Stimulated activated CD4-positive, alpha-beta T cell treated with anti-CD3 and anti-CD28 coated beads, Interleukin-1b, Interleukin-23, amount 100 ng/mL, for 1 hour (primary cell): ENCODE measurements around the gene BFSP1.
A peak's percentile ranks its signal among the peaks of the same experiment; 100 is the strongest.

Source experiments
- DNase-seq, 2 donors: peaks; one replicate each; pipeline ENCODE4 v3.0.0-alpha.2; 2020; ENCODE audit warnings: low read depth in 2 of 2

The BFSP1 gene

GRCh38 chr20:17530716-17531664 lies at the start of gene BFSP1:
BFSP1 (minus strand) TSS chr20:17531379; CDS start chr20:17531329, 50 bp downstream.
- DNase-seq = no peak

- DNase-seq = no peak
Measured at GRCh38 chr20:17580895-17581294, 49.7 kb upstream of the BFSP1 start.

GRCh38 chr20:17579369-17580039 lies 48.3 kb upstream of the BFSP1 start:
- DNase-seq = no peak

GRCh38 chr20:17576215-17576614 lies 45.0 kb upstream of the BFSP1 start:
- DNase-seq = no peak

GRCh38 chr20:17573463-17573862 lies 42.3 kb upstream of the BFSP1 start:
- DNase-seq = no peak

- no peak for DNase-seq
Measured at GRCh38 chr20:17572034-17572638, 41.0 kb upstream of the BFSP1 start.

GRCh38 chr20:17571153-17571527 lies 40.0 kb upstream of the BFSP1 start:
- DNase-seq = no peak

- DNase-seq = no peak
Measured at GRCh38 chr20:17570347-17571152, 39.4 kb upstream of the BFSP1 start.

- peak; percentile 58 to 72 for DNase-seq
Measured at GRCh38 chr20:17569616-17570346, 38.6 kb upstream of the BFSP1 start, which contains the start of gene DSTN. DSTN (plus strand) TSS chr20:17570075; CDS start chr20:17570209, 134 bp downstream.

- no peak for DNase-seq
Measured at GRCh38 chr20:17568972-17569521, 37.9 kb upstream of the BFSP1 start.

GRCh38 chr20:17568045-17568788 lies 37.0 kb upstream of the BFSP1 start:
- no peak for DNase-seq

- DNase-seq = no peak
Measured at GRCh38 chr20:17566345-17566744, 35.2 kb upstream of the BFSP1 start.

GRCh38 chr20:17565169-17565845 lies 34.1 kb upstream of the BFSP1 start:
- no peak for DNase-seq

GRCh38 chr20:17562804-17563305 lies 31.7 kb upstream of the BFSP1 start:
- no peak for DNase-seq

- DNase-seq = no peak
Measured at GRCh38 chr20:17560344-17561074, 29.3 kb upstream of the BFSP1 start.

GRCh38 chr20:17559338-17559737 lies 28.2 kb upstream of the BFSP1 start:
- no peak for DNase-seq

- DNase-seq = no peak
Measured at GRCh38 chr20:17558941-17559304, 27.7 kb upstream of the BFSP1 start.

GRCh38 chr20:17558154-17558940 lies 27.2 kb upstream of the BFSP1 start:
- no peak for DNase-seq
